ENCODE data around the gene DNASE1L2.

DNA sequence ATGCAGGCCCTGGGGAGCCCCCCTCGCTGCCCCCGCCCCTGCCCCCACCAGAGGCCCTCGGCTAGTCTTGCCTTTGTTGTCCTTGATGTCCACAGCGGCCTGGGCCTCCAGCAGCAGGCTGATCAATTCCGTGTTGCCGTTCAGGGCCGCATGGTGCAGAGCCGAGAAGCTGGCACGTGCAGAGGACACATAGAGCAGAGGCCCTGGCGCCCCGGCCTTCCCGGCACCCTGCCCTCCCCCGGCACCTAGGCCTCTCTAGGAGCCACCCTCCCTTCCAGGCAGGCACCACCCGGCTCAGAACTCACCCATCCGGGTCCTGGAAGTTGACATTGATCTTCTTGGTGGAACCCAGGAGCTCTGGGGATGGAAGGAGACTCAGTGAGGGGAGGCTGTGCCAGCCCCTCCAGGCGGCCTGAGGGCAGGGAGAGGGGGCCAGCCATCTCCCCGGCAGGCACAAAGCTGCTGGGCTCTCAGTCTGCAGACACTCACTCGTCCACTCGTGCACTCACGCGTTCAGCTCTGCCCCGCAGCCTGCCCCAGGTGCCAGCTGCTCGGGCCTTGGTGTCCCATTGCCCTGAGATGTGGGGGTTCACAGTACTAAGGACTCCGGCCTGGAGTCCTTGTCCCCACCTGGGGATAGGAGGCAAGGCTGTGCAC lies 46.1 kb upstream of the DNASE1L2 start:
- TF ChIP-seq CTCF (IDR thresholded peaks at IDR 0.05) (no peak), POLR2A (IDR thresholded peaks at IDR 0.05) (no peak)
